ENCODE results near the gene SKI.

Gene SKI

GRCh38 chr1:2298685-2299084 is 70.6 kb downstream of the SKI start:
- DNase-seq = no peak

- no peak for DNase-seq
Measured at GRCh38 chr1:2299131-2299627, 71.1 kb downstream of the SKI start.

- no peak for DNase-seq
Measured at GRCh38 chr1:2300004-2300771, 72.1 kb downstream of the SKI start.

- no peak for DNase-seq
Measured at GRCh38 chr1:2300851-2301606, 72.9 kb downstream of the SKI start.

GRCh38 chr1:2301607-2302291 is 73.6 kb downstream of the SKI start:
- no peak for DNase-seq

- no peak for DNase-seq
Measured at GRCh38 chr1:2302292-2302925, 74.3 kb downstream of the SKI start.

GRCh38 chr1:2303016-2303775 is 75.1 kb downstream of the SKI start:
- no peak for DNase-seq

GRCh38 chr1:2303781-2304180 is 75.7 kb downstream of the SKI start:
- DNase-seq = no peak

- no peak for DNase-seq
Measured at GRCh38 chr1:2304282-2304681, 76.2 kb downstream of the SKI start.

- no peak for DNase-seq
Measured at GRCh38 chr1:2304921-2305681, 77.0 kb downstream of the SKI start.

- no peak for DNase-seq
Measured at GRCh38 chr1:2306151-2306978, 78.2 kb downstream of the SKI start.

GRCh38 chr1:2307064-2307605 is 79.0 kb downstream of the SKI start:
- DNase-seq = no peak

- DNase-seq = no peak
Measured at GRCh38 chr1:2307972-2308371, 79.9 kb downstream of the SKI start.

- DNase-seq = no peak
Measured at GRCh38 chr1:2308844-2309243, 80.7 kb downstream of the SKI start.

GRCh38 chr1:2310332-2311183 is 82.4 kb downstream of the SKI start:
- no peak for DNase-seq

- DNase-seq = peak; percentile 39
Measured at GRCh38 chr1:2311184-2312032, 83.3 kb downstream of the SKI start.

GRCh38 chr1:2312160-2312514 is 84.0 kb downstream of the SKI start:
- no peak for DNase-seq

GRCh38 chr1:2312515-2313301 is 84.6 kb downstream of the SKI start:
- no peak for DNase-seq

Data from NCI-H1436 (cell line).